Stimulated activated CD4-positive, alpha-beta T cell treated with anti-CD3 and anti-CD28 coated beads, Interleukin-1b, Interleukin-23, amount 100 ng/mL, for 48 hours (primary cell): ENCODE data around the gene ERF.

ENCODE experiments used
- DNase-seq: peaks from one replicate; pipeline ENCODE4 v3.0.0-alpha.2; 2020

The ERF gene

GRCh38 chr19:42206871-42207755 is 47.8 kb downstream of the ERF start:
- DNase-seq, result no peak

- DNase-seq, result no peak
Measured at GRCh38 chr19:42204664-42205063, 50.3 kb downstream of the ERF start.

GRCh38 chr19:42203700-42204099 is 51.2 kb downstream of the ERF start:
- DNase-seq, result no peak

GRCh38 chr19:42202290-42202880 is 52.5 kb downstream of the ERF start:
- no peak for DNase-seq

GRCh38 chr19:42201489-42202289 is 53.2 kb downstream of the ERF start:
- DNase-seq, result peak; percentile 35

- no peak for DNase-seq
Measured at GRCh38 chr19:42200116-42200715, 54.7 kb downstream of the ERF start.

- peak; percentile 72 for DNase-seq
Measured at GRCh38 chr19:42199440-42200115, 55.4 kb downstream of the ERF start.

GRCh38 chr19:42198676-42199439 is 56.1 kb downstream of the ERF start:
- DNase-seq, result peak; percentile 31
